Measurements from ENCODE around the gene MAN1A1. TPM values are rescaled to one million over a fixed set of nuclear protein-coding genes. Genes with fewer than 3 reads are reported as not detected.

Gene MAN1A1
- total and polyA plus RNA-seq, 7 donors, result 10.2 to 143 (median 81.9) TPM

DNA sequence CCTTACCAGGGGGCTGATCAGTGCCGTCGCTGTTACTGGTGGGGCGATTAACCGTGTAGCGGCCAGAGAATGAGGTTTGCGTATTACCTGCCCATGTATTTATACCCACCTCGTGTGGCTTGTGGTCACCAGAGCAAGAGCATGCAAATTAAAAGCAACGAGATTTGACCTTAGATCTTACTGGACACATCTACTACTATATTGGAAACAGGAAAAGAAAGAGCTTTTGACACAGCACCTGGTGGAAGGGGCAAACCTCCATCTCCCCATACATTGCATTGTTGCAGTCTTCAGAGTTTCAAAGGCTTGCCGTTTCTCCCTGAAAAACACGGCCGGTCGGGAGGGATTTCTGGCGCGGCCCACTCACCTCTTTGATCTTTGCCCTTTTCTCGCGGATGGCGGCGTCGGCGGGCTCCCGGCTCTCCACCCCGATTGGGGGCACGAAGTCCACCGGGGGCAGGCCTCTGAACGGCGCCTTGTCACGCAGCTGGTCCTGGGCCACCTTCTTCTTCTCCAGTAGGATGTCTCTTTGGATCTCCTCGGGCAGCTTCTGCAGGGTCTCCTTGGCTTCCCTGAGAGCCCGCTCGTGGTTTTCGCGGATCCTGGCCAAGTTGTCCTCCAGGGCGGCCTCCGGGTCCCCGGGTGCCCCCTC, 1.3 kb downstream of the MAN1A1 start:
- TF ChIP-seq POLR2A (IDR thresholded peaks at IDR 0.05) (no peak), POLR2AphosphoS5 (IDR thresholded peaks at IDR 0.05) (no peak), EP300 (IDR thresholded peaks at IDR 0.05) (no peak)
- TF ChIP-seq, protein P1, sequence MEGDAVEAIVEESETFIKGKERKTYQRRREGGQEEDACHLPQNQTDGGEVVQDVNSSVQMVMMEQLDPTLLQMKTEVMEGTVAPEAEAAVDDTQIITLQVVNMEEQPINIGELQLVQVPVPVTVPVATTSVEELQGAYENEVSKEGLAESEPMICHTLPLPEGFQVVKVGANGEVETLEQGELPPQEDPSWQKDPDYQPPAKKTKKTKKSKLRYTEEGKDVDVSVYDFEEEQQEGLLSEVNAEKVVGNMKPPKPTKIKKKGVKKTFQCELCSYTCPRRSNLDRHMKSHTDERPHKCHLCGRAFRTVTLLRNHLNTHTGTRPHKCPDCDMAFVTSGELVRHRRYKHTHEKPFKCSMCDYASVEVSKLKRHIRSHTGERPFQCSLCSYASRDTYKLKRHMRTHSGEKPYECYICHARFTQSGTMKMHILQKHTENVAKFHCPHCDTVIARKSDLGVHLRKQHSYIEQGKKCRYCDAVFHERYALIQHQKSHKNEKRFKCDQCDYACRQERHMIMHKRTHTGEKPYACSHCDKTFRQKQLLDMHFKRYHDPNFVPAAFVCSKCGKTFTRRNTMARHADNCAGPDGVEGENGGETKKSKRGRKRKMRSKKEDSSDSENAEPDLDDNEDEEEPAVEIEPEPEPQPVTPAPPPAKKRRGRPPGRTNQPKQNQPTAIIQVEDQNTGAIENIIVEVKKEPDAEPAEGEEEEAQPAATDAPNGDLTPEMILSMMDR (IDR thresholded peaks at IDR 0.05), result no peak
- H3K9me3 ChIP-seq, result no peaks in the 10 kb centered on the region
- peak overlapping the region; percentile 94 to 99 (median 98) for H3K27ac ChIP-seq
- no peaks in the 10 kb centered on the region for H3K27me3 ChIP-seq
- peaks cover 0 to 64% (median 42%) of the 10 kb centered on the region in 4 donors for H3K4me1 ChIP-seq
- intact Hi-C loops (cut with DNase I), result loop anchor here (5.0 to 10.0 kb wide), 4 partner anchors 191 to 456 kb away; partner anchors contain the start of genes ASF1A and FAM184A
- DNase-seq, result peak; percentile 71
- H3K4me3 ChIP-seq, result peak overlapping the region; percentile 84 to 98 (median 92)
- no peaks in the 10 kb centered on the region for H3K36me3 ChIP-seq
- 1 to 5% methylated on average over 35 of the region's 35 CpGs for WGBS, 2 donors

DNA sequence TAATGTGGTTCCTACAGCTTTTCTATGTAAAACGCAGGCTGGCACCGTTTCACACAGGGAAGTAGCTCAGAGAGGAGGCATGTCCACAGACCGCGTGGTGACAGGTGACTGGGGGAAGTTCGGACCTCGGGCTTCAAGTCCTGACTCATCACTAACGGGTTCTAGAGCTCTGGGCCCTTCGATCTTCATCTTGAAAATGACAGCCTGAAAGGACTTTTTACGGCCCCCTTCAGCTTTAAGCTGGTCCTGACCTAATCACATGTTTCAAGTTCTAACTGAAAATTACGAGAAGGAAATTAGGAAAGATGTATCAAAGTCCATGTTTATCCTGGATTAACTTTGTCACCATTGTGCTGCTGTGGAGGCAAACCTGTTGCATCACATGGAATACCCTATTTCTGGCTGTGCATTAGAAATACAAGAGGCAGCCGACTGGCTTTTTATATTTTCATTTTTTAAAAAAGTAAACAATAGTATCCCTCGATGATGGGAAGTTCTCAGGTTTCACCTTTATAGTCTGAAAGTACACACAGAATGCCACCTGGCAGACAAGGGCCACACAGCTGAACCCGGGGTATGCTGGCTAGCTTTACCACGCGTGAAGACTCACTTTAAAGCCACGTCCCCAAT, 2.0 kb downstream of the MAN1A1 start:
- DNase-seq, result peak; percentile 76
- H3K27ac ChIP-seq, result peak overlapping the region; percentile 94 to 99 (median 98)
- peaks cover 0 to 67% (median 41%) of the 10 kb centered on the region in 4 donors for H3K4me1 ChIP-seq
- H3K4me3 ChIP-seq, result peak overlapping the region; percentile 84 to 98 (median 92)
- WGBS, 2 donors, result 4 to 12% methylated on average over 16 of the region's 16 CpGs
- no peaks in the 10 kb centered on the region for H3K27me3 ChIP-seq
- H3K9me3 ChIP-seq, result no peaks in the 10 kb centered on the region
- intact Hi-C loops (cut with DNase I), result loop anchor here (5.0 to 10.0 kb wide), 4 partner anchors 190 to 455 kb away; partner anchors contain the start of genes ASF1A and FAM184A
- no peaks in the 10 kb centered on the region for H3K36me3 ChIP-seq
- TF ChIP-seq POLR2AphosphoS5 (IDR thresholded peaks at IDR 0.05) (peak in 1 of 4 donors; percentile 31), EP300 (IDR thresholded peaks at IDR 0.05) (no peak)

DNA sequence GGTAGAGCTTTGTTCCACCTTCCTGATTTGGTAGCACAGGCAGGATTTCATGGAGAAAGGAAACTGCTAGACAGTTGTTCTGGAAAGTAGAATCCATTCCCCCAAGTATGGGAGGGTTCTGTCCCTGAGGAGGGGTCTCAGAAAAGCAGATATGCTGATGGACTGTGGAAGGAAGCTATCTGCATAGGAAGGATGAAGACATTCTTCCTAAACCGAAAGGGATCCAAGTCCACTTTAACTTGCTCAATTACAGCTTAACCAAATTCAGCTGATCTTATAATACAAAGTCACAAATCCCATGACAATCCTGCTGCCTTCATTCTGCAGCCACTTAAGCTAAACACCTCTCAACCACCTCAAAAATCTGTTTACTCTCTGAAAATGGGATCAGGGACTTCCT, 2.6 kb downstream of the MAN1A1 start:
- intact Hi-C loops (cut with DNase I), result loop anchor here (5.0 to 10.0 kb wide), 4 partner anchors 190 to 455 kb away; partner anchors contain the start of genes ASF1A and FAM184A
- Histone ChIP-seq H3K4me1 (peaks cover 0 to 66% (median 43%) of the 10 kb centered on the region in 4 donors), H3K4me3 (peak overlapping the region; percentile 84 to 98 (median 92)), H3K27me3 (no peaks in the 10 kb centered on the region), H3K36me3 (no peaks in the 10 kb centered on the region), H3K9me3 (no peaks in the 10 kb centered on the region), H3K27ac (peak overlapping the region; percentile 49 to 99 (median 98))
- TF ChIP-seq EP300 (IDR thresholded peaks at IDR 0.05), result no peak
- TF ChIP-seq POLR2AphosphoS5 (IDR thresholded peaks at IDR 0.05), result no peak
- TF ChIP-seq, protein P1 (IDR thresholded peaks at IDR 0.05), result no peak
- no peak for TF ChIP-seq POLR2A (IDR thresholded peaks at IDR 0.05)
- 11 to 40% methylated on average over 1 of the region's 1 CpG for WGBS, 2 donors
- no peak for DNase-seq

DNA sequence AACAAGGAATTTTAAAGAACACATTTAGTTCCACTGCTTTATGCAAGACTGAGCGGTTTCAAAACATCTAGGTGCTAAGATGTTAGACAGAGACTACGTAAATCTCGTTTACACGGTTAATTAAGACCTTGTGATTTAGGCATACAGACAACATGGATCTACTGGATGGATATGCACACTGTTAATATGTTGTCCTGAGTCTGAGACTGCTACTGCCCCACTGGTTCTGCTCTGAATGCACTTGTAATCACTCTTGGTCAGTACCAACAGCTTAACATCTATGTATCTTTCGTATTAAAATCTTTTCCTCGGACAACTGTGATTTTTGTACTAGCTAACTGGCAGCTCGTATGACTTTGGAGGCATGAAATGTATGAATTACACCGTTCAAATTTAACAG, 3.1 kb downstream of the MAN1A1 start:
- Histone ChIP-seq H3K9me3 (no peaks in the 10 kb centered on the region), H3K4me1 (peaks cover 0 to 62% (median 44%) of the 10 kb centered on the region in 4 donors), H3K4me3 (peak overlapping the region; percentile 84 to 98 (median 92)), H3K27ac (peak overlapping the region; percentile 49 to 99 (median 98)), H3K27me3 (no peaks in the 10 kb centered on the region), H3K36me3 (no peaks in the 10 kb centered on the region)
- intact Hi-C loops (cut with DNase I), result loop anchor here (5.0 to 10.0 kb wide), 4 partner anchors 189 to 454 kb away; partner anchors contain the start of genes ASF1A and FAM184A
- TF ChIP-seq POLR2AphosphoS5 (IDR thresholded peaks at IDR 0.05) (no peak), POLR2A (IDR thresholded peaks at IDR 0.05) (no peak), EP300 (IDR thresholded peaks at IDR 0.05) (no peak)
- TF ChIP-seq, protein P1 (IDR thresholded peaks at IDR 0.05), result no peak
- DNase-seq, result no peak
- 64 to 78% methylated on average over 8 of the region's 8 CpGs for WGBS, 2 donors

DNA sequence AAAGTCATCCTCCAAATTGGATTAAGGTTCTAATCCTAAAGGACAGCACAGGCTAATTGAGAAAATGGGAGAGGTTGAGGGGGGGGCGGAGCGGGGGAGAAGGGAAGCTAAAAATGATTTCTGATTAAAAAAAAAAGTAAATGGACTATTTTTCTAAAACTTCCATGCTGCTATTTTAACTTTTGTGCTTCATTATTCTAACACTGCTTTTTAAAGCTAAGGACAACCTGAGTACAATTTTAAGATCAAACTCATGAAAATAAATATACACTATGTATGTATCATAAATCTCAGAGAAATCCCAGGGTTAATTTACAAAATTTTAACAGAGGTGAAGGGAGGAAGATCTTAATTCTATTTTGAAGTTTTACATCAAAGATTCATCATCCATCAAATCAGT, 4.4 kb downstream of the MAN1A1 start:
- peak overlapping the region in 1 of 4 donors; percentile 87 for H3K4me3 ChIP-seq
- intact Hi-C loops (cut with DNase I), result loop anchor here (5.0 to 10.0 kb wide), 4 partner anchors 188 to 453 kb away; partner anchors contain the start of genes ASF1A and FAM184A

More for the DNA sequence above, 4.4 kb downstream of the MAN1A1 start:
- peak overlapping the region in 2 of 4 donors; percentile 28 to 29 for H3K27ac ChIP-seq
- no peak for TF ChIP-seq POLR2AphosphoS5 (IDR thresholded peaks at IDR 0.05)
- TF ChIP-seq POLR2A (IDR thresholded peaks at IDR 0.05), result no peak
- TF ChIP-seq EP300 (IDR thresholded peaks at IDR 0.05), result no peak
- TF ChIP-seq, protein P1 (IDR thresholded peaks at IDR 0.05), result no peak
- peaks cover 0 to 69% (median 52%) of the 10 kb centered on the region in 4 donors for H3K4me1 ChIP-seq
- H3K36me3 ChIP-seq, result no peaks in the 10 kb centered on the region
- no peaks in the 10 kb centered on the region for H3K27me3 ChIP-seq
- DNase-seq, result no peak
- WGBS, 2 donors, result 45 to 97% methylated on average over 2 of the region's 2 CpGs
- no peaks in the 10 kb centered on the region for H3K9me3 ChIP-seq

Measured in sigmoid colon (tissue), 7 donors.